SKM-1 (cell line): ENCODE data around the gene HOXD12.

Experiments used
- DNase-seq: peaks from one replicate; lab custom pipeline; 2025; ENCODE audit not compliant: unreplicated experiment; lab: John Stamatoyannopoulos, UW

HOXD12 gene

DNA sequence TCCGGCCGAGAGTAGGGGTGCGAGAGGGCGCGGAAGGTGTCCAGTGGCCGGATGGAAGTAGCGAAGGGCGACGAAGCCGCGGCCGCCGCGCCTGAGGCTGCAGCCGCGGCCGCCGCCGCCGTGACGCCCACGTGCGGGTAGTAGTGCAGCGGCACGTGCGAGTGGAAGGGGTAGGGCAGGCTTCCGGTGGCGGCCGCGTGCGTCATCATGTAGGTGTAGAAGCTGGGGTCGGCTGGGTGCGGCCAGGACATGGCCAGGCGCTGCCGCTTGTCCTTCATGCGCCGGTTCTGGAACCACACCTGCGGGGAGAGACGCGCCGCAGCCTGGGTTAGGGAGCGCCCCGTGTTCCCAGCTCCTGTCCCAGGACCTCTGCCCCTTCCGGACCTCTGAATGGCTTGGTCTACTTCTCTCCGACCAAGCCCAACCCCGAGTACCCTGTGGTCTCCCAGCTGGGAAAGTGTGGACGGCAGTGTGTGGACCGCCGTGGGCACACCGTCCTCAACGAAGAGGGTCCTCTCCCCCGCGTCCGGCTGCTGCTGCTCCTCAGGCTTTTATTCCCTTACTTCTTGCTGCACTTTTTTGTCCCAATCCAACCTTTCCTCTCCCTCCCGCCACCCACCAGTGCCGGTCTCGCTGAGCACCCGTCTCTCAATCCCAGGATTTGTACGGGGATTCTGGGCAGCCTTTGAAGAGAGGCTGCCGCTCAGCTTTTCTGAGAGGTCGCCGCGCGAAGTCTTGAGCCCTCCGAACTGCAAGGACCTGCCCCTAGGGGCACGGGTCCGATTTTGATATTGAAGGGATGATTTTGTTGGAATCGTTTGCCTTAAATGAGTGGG is 18.8 kb upstream of the HOXD12 start:
- no peak for DNase-seq

DNA sequence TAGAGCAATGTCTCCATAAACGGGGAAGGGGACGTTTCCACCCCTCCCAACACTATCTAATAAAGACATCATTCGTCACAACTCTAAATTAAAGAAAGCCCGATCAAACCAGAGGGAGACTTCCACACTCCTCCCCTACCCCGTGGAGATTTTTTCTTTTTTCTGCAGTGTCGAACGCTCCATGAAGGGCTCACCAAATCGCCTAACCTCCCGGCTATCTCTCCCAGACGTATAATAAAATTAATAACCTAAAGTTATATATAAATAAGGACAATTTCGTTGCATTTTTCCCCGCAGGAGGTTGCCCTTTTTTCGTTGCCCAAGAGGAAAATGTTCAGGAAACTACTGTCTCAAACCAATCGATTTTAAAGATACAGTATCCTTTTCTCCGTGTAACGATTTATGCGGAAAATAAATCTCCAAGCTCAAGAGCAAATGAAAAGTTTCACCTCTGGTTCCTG is 18.2 kb upstream of the HOXD12 start:
- no peak for DNase-seq

DNA sequence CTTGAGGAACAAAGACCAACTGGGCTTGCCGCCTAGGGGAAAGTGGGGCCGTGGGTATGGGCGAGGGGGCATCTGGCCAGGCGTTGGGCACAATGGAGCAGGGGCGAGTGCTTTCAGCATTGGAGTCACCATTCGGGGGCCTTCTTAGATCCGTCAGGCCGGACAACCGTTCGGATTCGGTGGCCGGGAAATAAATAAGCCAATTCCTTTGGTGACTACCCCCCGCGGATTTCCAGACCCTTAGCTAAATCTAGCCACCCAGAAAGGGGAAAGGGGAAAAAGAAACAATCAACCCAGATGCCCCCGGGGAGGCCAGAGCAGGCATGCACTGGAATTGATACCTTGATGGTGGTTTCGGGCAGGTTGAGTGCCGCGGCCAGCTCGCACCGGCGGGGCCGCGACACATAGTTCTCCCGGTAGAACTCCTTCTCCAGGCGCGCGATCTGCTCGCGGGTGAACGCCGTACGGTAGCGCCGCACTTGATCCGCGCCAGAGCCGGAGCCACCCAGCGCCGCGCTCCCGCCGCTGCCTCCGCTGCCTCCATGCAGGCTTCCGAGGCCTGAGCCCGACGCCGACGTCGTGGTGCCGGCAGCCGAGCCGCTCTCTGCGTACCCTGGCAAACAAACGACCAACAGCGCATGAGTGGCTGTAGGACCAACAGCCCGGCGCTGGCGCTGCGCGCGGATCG is 17.6 kb upstream of the HOXD12 start:
- no peak for DNase-seq

DNA sequence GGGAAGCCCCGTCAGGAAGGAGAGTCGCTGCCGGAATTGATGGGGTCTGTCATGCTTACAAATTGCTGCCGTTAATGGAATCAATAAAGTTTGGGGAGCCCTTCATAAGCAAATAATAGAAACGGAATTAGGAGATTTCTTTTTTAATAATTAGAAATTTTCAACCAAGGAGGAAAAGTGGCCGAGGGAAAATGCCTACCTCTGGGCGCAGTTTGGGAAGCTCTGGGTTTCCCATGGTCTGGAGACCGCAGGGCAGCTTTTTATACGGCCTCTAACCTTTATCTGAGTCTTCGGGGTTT is 17.1 kb upstream of the HOXD12 start:
- no peak for DNase-seq

DNA sequence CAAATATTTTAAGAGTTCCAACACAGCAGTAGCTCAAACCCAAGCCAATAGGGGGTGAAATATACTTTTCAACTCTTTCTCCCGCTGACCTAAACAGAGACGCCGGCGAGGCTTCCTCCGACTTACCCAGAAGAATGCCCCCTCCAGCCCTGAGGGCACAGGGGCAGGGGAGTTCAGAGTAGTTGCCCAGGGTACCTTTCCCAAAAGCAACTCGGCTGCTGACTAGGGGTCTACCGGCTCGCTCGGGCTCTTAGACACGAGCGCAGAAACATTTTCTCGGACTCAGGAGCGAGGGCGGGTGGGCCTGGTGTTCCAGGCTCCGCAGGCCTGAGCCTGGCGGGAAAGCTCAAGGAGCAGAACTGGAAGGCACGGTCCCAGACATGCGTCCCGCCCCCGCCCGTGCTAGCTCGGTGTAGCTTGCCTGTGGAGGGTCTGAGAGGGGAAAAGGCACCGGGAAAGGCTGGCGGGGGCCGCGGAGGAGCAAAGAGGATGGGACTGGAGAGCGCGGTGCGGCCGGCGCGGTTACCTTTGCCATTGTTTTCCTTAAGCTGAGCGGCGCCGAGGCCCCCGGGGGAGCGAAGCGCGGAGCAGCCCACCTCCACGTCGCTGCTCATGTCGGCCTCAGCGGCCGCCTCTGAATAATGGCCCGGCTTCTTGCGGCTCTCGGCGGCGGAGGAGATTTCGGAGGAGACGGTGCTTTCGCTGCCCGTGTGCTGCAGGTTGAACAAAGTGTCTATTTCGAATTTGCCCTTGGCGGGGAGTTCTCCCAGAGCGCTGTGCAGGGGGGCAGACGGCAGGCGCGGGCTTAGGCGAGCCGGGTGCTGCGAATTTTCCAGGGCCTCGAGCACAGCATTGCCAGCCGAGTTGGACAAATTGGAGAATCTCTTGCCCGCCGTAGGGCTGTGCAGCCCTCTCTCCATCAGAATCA is 16.5 kb upstream of the HOXD12 start:
- DNase-seq: no peak

DNA sequence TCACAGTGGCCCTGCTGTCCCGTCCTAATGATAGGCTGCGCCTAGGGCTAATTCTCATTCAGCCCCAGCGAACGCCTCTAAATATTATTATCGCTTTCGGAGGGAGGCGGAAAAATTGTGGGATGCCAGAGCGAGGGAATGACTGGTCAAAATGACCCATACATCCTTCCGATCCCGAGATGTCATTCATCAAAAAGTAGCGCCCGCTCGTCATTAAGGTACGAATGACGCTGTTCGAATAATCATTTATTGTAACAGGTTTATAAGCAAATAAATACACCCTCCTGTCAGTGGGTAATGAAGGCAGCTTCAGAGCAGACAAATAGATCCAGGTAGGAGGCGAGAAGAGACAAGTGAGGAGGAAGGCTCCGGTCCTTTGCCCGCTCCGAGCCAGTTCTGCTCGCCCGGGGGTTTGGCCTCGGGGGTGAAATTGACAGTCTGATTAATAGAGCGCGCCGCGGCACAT is 15.8 kb upstream of the HOXD12 start, which contains the start of gene EVX2:
TSS of gene EVX2 (minus strand) at position 167 of the 466 bp plus-strand sequence. CDS start 186 bp downstream, outside the sequence.
- DNase-seq: no peak

DNA sequence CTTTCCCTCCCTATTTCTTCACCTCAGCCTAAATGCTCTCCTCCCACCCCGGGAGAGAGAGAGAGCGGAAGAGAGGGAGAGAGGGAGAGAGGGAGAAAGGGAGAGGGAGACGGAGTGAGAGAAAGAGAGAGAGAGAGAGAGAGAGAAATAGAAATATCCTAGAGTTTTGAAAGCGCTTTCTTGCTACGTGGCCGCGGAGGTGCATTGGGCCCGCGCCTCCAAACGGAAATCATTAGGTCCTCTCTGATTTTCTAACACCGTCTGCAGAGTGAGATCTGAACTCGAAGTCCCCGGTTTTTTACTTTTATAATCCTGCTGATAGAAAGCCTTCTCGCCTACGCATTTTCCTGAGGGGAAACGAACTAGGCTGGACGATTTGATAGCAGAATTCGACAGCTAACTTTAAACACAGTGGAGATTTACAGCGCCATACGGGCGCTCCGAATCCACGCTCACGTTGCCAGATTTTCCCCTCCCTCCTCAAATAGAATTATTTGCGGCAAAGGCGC is 14.9 kb upstream of the HOXD12 start:
- no peak for DNase-seq

DNA sequence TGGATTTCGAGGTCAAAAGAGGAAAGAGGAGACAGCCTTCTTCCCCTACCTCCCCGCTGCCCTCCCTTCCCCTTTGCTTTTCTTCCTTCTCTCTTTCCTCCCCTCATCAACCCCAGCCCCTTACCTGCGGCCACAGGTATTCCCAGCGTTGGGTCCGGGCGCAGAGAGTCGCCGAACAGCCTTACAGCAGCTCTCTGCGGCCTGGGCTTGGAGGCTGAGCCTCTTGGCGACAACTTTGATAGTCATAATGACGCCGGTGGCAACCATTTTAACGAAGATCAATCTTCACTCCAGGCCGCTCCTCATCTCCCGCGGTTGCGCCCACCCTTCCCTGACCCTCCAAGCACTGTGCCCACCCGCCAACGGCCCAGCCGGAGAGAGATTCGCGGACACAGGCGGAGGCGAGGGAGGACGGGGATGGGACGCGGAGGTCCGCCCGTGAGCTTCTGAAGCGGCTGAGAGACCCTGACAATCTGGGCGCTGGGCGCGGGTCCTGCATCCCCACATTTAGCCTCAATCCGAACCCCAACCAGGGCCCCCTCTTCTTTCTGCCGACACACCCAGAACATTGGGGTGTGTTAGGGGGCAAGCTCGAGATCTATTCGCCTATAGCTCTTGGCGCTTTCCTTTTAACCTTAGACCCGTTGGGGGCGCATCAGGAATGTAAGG is 14.3 kb upstream of the HOXD12 start:
- DNase-seq: no peak

DNA sequence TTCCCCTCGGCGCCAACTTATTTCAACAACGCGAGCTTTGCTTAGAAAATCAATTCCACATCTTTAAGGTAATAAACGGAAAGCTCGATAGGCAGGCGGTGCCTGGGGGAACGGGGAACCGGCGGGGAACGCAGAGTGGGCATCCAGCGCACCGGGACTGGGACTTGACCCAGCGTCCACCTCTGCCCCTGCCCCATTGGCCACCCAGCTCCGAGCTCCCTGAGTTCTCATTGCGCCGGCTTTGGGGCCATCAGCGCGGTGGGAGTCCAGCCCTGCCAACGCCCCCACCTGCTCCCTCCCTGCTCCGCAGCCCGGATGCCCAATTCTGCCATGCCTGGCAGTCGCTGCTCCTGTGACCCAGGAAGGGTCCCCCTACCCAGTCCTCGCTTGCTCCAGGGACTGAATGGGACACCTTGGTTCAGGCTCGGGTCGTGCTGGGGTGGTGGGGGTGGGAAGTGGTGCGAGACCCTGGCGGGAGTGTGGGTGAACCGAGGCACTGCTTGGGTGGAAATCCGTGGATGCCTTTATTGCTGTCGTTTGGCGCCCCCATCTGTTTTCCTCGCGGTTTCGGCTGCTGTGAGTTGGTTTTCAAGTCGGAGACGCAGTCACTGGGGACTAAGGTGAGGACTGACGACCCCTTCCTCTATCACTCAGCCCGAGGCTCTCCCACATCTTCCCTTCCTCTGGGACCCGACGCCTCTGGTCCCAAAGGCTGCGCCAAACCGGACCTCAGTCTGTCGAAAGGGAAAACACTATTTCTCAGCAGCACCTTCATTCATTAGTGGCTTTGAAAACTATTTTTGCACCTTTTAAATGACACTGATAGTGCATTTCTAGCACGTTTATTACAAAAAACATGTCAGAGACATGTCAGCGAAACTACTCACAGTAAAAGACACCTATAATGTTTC is 13.5 kb upstream of the HOXD12 start:
- no peak for DNase-seq

DNA sequence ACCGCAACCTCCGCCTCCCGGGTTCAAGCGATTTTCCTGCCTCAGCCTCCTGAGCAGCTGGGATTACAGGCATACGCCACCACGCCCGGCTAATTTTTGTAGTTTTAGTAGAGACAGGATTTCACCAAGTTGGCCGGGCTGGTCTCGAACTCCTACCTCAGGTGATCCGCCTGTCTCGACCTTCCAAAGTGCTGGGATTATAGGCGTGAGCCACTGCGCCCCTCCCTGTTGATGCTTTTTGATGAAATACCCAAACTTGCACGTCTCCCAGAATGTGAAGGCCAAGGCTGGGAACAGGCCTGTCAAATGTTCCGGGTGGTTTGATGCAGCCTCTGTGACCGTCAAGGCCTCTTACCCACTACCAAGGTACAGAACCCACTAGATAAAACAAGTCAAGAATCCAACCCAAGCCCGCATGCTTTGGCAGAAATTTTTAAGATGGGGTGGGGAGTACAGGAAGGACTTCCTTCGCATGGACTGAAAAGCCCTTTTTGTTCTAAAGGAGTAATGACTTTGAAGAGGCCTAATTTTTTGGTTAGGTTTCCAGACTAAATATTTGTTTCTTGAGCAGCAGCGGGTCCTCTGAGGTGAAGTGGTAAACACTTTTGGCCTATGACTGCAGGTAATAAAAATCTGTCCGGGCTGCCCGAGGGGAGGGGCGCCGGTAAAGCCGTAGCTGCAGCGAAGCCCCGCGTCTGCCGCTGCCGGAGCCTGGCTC is 12.1 kb upstream of the HOXD12 start:
- DNase-seq: no peak

DNA sequence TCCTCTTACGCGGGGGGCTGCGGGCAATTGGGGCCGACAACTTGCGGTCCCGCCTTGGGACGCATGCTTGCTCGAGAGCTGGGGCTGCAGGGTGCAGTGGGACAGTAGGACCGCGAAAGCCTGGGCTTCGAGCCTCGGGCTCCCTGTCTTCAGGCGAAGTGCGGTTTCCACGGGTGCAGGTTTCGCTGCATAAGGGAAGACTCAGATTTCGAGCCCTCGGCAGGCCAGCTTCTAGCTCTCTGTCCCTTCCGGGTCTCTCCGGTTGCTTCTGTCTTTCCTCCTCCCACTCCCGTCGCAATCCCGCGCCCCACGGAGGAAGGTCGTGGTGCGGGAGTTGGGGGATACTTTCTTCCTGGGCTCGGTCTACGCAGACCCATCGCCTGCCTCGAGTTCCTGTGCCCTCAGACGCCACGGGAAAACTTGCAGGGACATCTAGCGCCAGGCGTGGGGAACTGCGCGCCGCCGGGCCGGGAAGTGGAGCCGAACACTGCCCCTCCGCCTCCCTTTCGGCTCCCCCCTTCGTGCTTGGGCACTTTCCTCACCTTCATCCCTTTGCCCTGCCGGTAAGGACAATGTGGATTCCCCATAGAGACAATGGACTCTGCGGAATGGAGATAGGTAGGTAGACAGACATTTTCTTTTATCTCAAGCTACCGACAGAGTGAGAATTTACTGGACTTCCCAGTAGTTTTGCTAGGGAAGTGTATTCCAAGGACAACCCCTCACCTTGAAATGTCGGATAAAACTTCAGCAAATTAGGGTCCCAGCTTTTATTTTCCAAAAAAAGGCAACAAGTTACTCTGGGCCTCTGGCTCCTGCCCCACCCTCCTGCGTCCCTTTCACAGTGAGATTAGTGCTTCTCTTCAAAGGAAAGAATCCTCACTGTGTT is 11.3 kb upstream of the HOXD12 start:
- DNase-seq: no peak

DNA sequence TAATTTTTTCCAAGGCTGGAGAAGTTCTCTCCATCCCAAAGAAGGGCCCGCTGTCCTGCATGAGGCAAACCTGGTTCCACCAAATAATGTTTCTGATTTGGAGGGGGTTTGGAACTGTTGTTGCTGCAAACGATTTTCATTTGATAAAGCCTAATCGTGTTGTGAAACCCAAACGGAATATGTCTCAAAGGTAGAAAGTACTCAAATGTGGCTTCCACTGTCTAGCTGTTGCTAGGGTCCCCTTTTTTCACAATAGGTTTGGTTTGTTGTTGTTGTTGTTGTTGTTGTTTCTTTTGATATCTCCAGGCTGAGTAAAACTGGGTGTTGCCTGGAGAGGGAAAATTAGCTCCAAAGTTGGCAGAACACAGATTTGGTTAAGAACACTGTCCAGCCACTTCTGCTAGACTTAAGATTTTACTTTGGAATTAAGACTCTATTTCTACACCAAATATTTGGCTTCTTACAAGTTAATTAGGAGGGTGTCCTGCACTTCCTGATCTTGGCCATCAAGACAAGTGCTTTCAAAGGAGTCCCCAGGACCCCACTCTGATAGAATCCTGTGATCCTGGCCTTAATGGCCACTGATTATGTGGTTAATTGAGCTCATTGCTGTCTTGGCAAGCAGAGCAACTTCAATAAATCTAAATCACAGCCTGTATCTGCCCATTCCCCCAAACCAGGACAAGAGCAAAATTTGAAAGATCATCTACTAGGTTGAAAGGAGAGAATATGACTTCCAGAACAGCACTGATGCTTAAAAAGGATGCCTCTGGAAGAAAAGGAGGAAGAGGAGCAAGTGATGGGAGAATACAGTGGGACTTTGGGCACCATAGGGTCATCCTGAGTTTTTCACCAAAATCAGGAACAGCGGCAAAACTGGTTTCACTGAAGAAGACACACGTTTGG is 10.4 kb upstream of the HOXD12 start:
- no peak for DNase-seq

DNA sequence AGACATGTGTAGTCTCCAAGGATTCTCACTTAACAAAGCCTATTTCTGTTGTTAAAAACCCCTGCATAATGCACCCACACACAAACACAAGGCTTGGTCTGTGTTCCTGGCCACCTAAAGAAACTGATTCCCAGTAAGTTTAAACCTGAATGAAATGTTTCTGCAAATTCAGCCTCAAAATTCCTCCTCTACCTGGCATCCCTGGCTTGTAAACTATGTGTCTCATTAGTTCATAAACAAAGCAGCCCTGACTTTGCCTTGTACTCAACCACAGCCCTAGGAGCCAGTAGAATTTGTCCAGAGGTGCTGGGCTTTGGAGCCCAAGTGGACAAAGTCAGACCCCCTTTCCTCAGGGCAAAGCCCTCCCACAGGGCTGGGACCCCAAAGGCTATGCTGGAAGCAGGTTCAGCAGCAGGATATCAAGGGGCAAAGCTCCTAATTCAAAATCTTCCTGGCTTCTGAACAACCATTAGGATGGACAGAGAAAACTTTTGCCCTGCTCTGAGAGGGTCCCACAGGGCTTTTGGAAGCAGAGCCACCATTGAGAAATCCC is 9.7 kb upstream of the HOXD12 start:
- no peak for DNase-seq

DNA sequence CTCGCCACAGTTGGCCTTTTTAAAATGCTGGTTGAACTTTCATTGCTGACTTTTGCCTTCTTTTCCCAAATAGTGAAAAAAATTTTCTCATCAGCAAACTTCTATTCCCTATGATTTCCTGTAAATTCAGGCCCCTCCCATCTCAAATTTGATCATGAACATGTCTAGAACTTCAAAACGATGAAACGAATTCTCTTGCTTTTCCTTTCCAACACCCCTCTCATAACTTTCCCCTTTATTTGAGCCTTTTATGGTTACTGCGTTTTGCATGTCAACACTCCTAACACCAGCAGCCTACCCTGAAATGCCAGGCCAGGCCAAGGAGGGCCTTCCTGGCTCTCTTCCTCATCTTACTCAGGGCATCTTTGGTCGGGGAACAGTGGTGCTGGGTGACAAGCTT is 8.7 kb upstream of the HOXD12 start:
- DNase-seq: no peak

DNA sequence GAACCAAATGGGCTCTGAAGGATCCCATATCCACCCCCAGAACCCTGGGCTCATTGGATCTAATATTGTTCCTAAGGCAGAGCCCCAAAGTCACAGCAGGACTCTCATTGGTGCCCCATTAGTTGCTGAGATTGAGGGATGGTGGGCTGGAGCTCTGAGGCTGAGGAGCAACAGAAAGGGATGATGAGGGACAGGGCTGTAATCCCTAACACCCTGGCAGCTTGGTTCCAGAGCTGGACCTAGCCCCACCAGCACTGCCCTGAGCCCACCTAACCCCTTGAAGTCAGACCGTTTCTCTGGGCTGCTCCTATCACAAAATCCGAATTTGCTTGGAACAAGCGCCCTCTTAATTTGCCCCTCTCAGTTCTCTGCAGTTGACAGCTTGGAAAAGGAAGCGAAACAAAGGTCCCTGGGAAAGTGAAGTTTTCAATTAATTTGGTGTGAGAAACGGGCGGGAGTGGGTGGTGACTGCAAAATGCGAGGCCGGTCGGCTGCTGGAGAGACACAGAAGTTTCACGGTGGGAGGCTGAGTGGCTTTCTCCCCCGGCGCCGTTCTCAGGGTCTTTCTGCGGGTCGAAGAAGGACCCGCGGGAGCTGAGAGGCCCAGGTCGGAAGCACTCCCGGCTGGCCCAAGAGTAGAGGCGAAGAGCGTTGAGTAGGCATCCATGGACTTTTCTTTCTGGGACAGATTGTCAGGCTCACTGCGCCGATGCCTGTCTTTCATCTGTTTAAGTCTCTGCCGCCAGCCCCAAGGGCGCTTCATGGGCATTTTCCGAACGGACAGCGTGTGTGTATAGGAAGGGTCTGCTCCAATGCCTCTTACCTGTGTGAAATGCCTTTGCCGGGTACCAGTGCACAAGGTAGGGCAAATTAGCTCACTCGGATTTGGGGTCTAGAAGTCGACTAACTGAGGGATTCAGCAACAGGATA is 8.0 kb upstream of the HOXD12 start:
- DNase-seq: no peak
